ENCODE data around the gene CRKL.
"Not testable (repeated sequence)": the region's sequence is repeated elsewhere in the genome, so short reads cannot be mapped to it uniquely, and the experiment has no call there.

- TF ChIP-seq POLR2A (IDR thresholded peaks at IDR 0.05; ENCODE audit: extremely low read depth, insufficient read length); CTCF (IDR thresholded peaks at IDR 0.05; ENCODE audit: low read depth, low read length): not testable (repeated sequence)
Observed at GRCh38 chr22:20897737-20898136, 19.5 kb upstream of the CRKL start.

Measured in NB4 (cell line).